Endothelial cell of umbilical vein (primary cell): ENCODE data around the gene ABT1.

Source experiments
- EZH2 ChIP-seq: IDR thresholded peaks from 2 replicates; pipeline ENCODE4 v1.6.1; 2012; ENCODE audit warnings: borderline replicate concordance, low read depth, mild to moderate bottlenecking, moderate library complexity, low read length, inconsistent platforms; ENCODE audit not compliant: severe bottlenecking
- JUN ChIP-seq: IDR thresholded peaks from 2 replicates; pipeline ENCODE4 v1.6.1; 2011; ENCODE audit warnings: borderline replicate concordance, low read depth; ENCODE audit not compliant: insufficient read length, insufficient read depth
- MAX ChIP-seq: IDR thresholded peaks from 2 replicates; pipeline ENCODE4 v1.6.1; 2011; ENCODE audit not compliant: insufficient read depth, insufficient read length
- TF ChIP-seq, protein P1 (sequence below), 2 donors: IDR thresholded peaks; 1 replicate in 1 of 2; 2 replicates in 1 of 2; pipeline ENCODE4 v1.5.1; 2011; ENCODE audit warnings: low read length in 2 of 2, mild to moderate bottlenecking in 2 of 2, moderate library complexity in 2 of 2, control low read depth in 1 of 2, inconsistent platforms in 1 of 2, low read depth in 1 of 2; ENCODE audit not compliant: insufficient read depth in 1 of 2; ENCODE audit errors: extremely low read depth in 1 of 2

DNA sequence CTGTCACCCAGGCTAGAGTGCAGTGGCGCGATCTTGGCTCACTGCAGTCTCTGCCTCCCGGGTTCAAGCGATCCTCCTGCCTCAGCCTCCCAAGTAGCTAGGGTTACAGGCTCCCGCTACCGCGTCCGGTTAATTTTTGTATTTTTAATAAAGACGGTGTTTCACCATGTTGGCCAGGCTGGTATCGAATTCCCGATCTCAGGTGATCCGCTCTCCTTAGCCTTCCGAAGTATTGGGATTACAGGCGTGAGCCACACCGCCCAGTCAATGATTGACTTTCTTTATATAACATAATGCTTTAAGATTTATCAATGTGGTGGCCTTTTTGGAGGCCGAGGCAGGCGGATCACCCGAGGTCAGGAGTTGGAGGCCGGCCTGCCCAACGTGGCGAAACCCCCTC is 7.8 kb upstream of the ABT1 start:
- TF ChIP-seq MAX (no peak), JUN (no peak), EZH2 (no peak)
- TF ChIP-seq, protein P1, sequence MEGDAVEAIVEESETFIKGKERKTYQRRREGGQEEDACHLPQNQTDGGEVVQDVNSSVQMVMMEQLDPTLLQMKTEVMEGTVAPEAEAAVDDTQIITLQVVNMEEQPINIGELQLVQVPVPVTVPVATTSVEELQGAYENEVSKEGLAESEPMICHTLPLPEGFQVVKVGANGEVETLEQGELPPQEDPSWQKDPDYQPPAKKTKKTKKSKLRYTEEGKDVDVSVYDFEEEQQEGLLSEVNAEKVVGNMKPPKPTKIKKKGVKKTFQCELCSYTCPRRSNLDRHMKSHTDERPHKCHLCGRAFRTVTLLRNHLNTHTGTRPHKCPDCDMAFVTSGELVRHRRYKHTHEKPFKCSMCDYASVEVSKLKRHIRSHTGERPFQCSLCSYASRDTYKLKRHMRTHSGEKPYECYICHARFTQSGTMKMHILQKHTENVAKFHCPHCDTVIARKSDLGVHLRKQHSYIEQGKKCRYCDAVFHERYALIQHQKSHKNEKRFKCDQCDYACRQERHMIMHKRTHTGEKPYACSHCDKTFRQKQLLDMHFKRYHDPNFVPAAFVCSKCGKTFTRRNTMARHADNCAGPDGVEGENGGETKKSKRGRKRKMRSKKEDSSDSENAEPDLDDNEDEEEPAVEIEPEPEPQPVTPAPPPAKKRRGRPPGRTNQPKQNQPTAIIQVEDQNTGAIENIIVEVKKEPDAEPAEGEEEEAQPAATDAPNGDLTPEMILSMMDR (IDR thresholded peaks at IDR 0.05; ENCODE audit: extremely low read depth in 1 of 2, insufficient read depth in 1 of 2, low read depth in 1 of 2, low read length in 2 of 2): no peak
